PC-3 (cell line): ENCODE data around the gene OSBPL2.

Experiments
- CTCF ChIP-seq: fragments of 300-600 bp; sonication (generic); conservative IDR thresholded peaks from 2 replicates; pipeline ENCODE4 v1.5.1; 2017; ENCODE audit warnings: antibody characterized with exemption, low read depth, mild to moderate bottlenecking, low read length
- EZH2phosphoT487 ChIP-seq: fragments of 300-600 bp; sonication (generic); IDR thresholded peaks from 2 replicates; pipeline ENCODE4 v1.6.1; 2018; ENCODE audit warnings: mild to moderate bottlenecking, antibody characterized with exemption, low read length, borderline replicate concordance

GRCh38 chr20:62201173-62202082 lies 36.9 kb upstream of the OSBPL2 start:
- no peak for TF ChIP-seq CTCF
- no peak for TF ChIP-seq EZH2phosphoT487
